Measurements from ENCODE around the gene SLFN5. TPM values are rescaled to one million over a fixed set of nuclear protein-coding genes. Genes with fewer than 3 reads are reported as not detected.

Gene SLFN5
- total RNA-seq = 25.5 and 46.8 TPM in 2 replicates

DNA sequence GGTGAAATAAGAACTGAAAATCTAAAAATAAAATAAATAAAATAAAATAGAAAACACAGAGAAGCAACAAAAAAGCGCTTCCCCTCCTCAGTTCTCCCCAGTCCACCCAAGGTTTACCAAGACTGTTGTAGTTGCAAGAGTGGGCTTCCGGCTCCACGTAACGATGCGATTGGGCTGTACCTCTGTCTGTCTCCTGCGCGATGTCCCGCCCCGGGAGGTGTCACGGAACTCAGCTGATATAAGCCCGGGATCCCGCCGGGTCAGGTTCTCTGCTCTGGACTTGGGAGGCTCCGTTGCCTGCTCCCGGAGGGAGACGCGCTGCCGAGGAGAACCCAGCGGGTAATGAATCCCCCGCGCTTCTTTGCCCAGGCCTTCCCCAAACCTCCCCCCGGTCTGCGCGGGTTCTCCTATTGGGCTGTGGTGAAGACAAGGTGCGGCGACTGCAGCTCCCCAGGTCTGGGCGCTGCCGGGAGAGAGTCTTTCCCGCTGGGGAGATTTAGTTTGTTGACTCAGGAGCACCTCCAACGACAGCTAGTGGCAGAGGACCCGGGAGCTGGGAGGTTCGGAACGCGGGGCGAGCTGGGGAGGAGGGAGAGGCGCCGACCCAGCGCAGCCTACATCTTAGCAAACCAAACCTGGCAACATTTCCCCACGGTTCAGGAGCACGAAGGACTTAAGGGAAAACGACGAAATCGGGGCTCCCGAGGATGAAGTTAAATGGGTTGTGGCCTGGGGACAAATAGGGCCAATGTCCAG lies at the start of gene SLFN5:
SLFN5 (plus strand) TSS at position 268 of the 756 bp plus-strand sequence. CDS start 15,619 bp downstream, outside the sequence.

DNA sequence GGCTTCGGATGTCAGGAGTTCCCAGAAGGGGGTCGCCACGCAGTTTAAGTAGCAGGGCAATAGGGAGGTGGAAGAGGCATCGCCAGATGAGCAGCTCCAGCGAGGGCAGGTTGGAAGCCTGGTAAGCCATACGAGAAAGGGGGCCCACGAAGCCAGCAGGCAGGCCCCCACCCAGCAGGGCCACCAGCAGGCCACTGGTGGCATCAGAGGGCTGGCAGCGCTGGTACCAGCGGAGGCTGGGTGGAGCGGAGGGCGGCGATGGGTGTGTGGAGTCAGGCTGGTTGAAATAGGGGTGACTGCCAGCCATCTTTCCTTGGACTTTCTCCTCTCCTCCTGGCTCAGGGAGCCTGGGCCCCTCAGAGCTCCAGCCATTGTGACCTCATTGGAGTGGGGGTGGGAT lies 48.9 kb upstream of the SLFN5 start, which contains the start of gene SLC35G3:
SLC35G3 (minus strand) TSS at position 393 of the 400 bp plus-strand sequence; CDS start at position 307, 86 bp downstream.

Other genes starting within 250 kb of the SLFN5 start
- gene RFFL, start 179.4 kb upstream of the SLFN5 start, total RNA-seq = 14.4 and 17.3 TPM in 2 replicates
- 14.0 and 17.3 TPM in 2 replicates for gene RAD51D, start 123.2 kb upstream of the SLFN5 start, total RNA-seq
- not detected in 2 replicates for gene FNDC8, start 121.5 kb upstream of the SLFN5 start, total RNA-seq
- 24.9 and 26.8 TPM in 2 replicates for gene NLE1, start 100.8 kb upstream of the SLFN5 start, total RNA-seq
- not detected in 2 replicates for gene UNC45B, start 95.3 kb upstream of the SLFN5 start, total RNA-seq
- not detected in 2 replicates for gene SLC35G3, start 48.7 kb upstream of the SLFN5 start, total RNA-seq
- 62.4 and 77.9 TPM in 2 replicates for gene SLFN11, start 130.5 kb downstream of the SLFN5 start, total RNA-seq
- gene SLFN12, start 189.4 kb downstream of the SLFN5 start, total RNA-seq = 44.4 and 48.2 TPM in 2 replicates
- 1.5 and 2.3 TPM in 2 replicates for gene SLFN13, start 205.7 kb downstream of the SLFN5 start, total RNA-seq

All from vein endothelial cell (primary cell).